Activated CD4-positive, alpha-beta T cell treated with anti-CD3 and anti-CD28 coated beads for 36 hours (primary cell): ENCODE results near the gene OGDHL. TPM values are rescaled to one million over a fixed set of nuclear protein-coding genes. Genes with fewer than 3 reads are reported as not detected.
"Not testable (repeated sequence)": the region's sequence is repeated elsewhere in the genome, so short reads cannot be mapped to it uniquely, and the experiment has no call there.

Experiments
- ATAC-seq: fragments of 200-7000 bp; cut with Tn5 transposase; one replicate; pipeline ENCODE4 v1.10.0; 2021; ENCODE audit warnings: mild to moderate bottlenecking, moderate library complexity
- CTCF ChIA-PET: fragments of 350-600 bp; sonication (Branson Sonifier 250); formaldehyde crosslinking; loops from one replicate; lab custom pipeline; 2021; ENCODE audit warnings: antibody characterized with exemption; lab: Charles Lee
- POLR2A ChIA-PET: fragments of 350-600 bp; sonication (Branson Sonifier 250); formaldehyde crosslinking; loops from one replicate; lab custom pipeline; 2021; ENCODE audit warnings: antibody characterized with exemption, inconsistent platforms; lab: Charles Lee
- DNase-seq: peaks from one replicate; pipeline ENCODE4 v3.0.0-alpha.2; 2020
- H3K27ac Mint-ChIP-seq: one replicate; pipeline ENCODE4 v1.8.0; 2021; ENCODE audit warnings: mixed read lengths
- H3K27me3 Mint-ChIP-seq: one replicate; pipeline ENCODE4 v1.8.0; 2021; ENCODE audit warnings: mixed read lengths
- H3K36me3 Mint-ChIP-seq: one replicate; pipeline ENCODE4 v1.8.0; 2021; ENCODE audit warnings: low read depth, mixed read lengths
- H3K4me1 Mint-ChIP-seq: one replicate; pipeline ENCODE4 v1.8.0; 2021; ENCODE audit warnings: mixed read lengths
- H3K4me3 Mint-ChIP-seq: one replicate; pipeline ENCODE4 v1.8.0; 2021; ENCODE audit warnings: mild to moderate bottlenecking, moderate library complexity, mixed read lengths
- H3K9me3 Mint-ChIP-seq: one replicate; pipeline ENCODE4 v1.8.0; 2021; ENCODE audit warnings: low read depth, mixed read lengths
- intact Hi-C, 2 experiments: fragments of 100-400 bp; cut with DNase I in 1 of 2; cut with micrococcal nuclease in 1 of 2; formaldehyde crosslinking; loops; one replicate each; pipeline versions ENCODE4 v1.14.2 to v1.15.1; 2022 to 2024; cut with DNase I, micrococcal nuclease
- total RNA-seq, 2 experiments: library from RNA; stranded (reverse); gene quantifications; one replicate each; pipeline ENCODE4 v1.2.3, GENCODE V29; 2021

The OGDHL gene
- total RNA-seq, 2 experiments from 2014 or later = 0.44 to 0.73 TPM

- no peak for DNase-seq
- no peaks in the 10 kb centered on the region for H3K27me3 Mint-ChIP-seq
These were observed 25.5 kb downstream of the OGDHL start for GRCh38 chr10:49736564-49737113.

GRCh38 chr10:49735848-49736563 lies 26.1 kb downstream of the OGDHL start:
- ATAC-seq = no peak
- ChIA-PET CTCF (interaction anchor here (0.6 kb wide), 1 partner anchor 317 kb away, joined by 3 read pairs; no protein-coding TSS in a partner anchor), POLR2A (no interaction called here)
- Mint-ChIP-seq H3K4me1 (no peaks in the 10 kb centered on the region), H3K9me3 (no peaks in the 10 kb centered on the region), H3K27me3 (no peaks in the 10 kb centered on the region), H3K4me3 (no peak overlapping the region), H3K36me3 (no peaks in the 10 kb centered on the region), H3K27ac (no peak overlapping the region)
- intact Hi-C loops = no loop called here
- no peak for DNase-seq

More at GRCh38 chr10:49736564-49737113, 25.5 kb downstream of the OGDHL start:
- Mint-ChIP-seq H3K4me1 (no peaks in the 10 kb centered on the region), H3K27ac (no peak overlapping the region), H3K36me3 (no peaks in the 10 kb centered on the region), H3K9me3 (no peaks in the 10 kb centered on the region), H3K4me3 (no peak overlapping the region)
- ATAC-seq = no peak
- ChIA-PET CTCF (interaction anchor here (0.6 kb wide), 1 partner anchor 318 kb away, joined by 3 read pairs; no protein-coding TSS in a partner anchor), POLR2A (no interaction called here)
- intact Hi-C loops = no loop called here

- no peaks in the 10 kb centered on the region for H3K4me1 Mint-ChIP-seq
- H3K27me3 Mint-ChIP-seq = peaks cover 1% of the 10 kb centered on the region
- H3K27ac Mint-ChIP-seq = no peak overlapping the region
- intact Hi-C loops = no loop called here
- H3K36me3 Mint-ChIP-seq = no peaks in the 10 kb centered on the region
- no peak overlapping the region for H3K4me3 Mint-ChIP-seq
- ChIA-PET POLR2A (no interaction called here), CTCF (no interaction called here)
- H3K9me3 Mint-ChIP-seq = peaks cover 1% of the 10 kb centered on the region
- ATAC-seq (no peak), DNase-seq (no peak)
These were observed 27.0 kb downstream of the OGDHL start for GRCh38 chr10:49735161-49735560.

GRCh38 chr10:49734676-49735075 lies 27.4 kb downstream of the OGDHL start:
- POLR2A ChIA-PET = no interaction called here

GRCh38 chr10:49733866-49734265 lies 28.3 kb downstream of the OGDHL start:
- Mint-ChIP-seq H3K36me3 (no peaks in the 10 kb centered on the region), H3K4me3 (no peak overlapping the region), H3K27ac (no peak overlapping the region), H3K27me3 (peaks cover 2% of the 10 kb centered on the region), H3K9me3 (peaks cover 5% of the 10 kb centered on the region), H3K4me1 (no peaks in the 10 kb centered on the region)
- CTCF ChIA-PET = no interaction called here
- intact Hi-C loops = no loop called here
- no peak for DNase-seq
- no peak for ATAC-seq
- POLR2A ChIA-PET = no interaction called here

More at GRCh38 chr10:49734676-49735075, 27.4 kb downstream of the OGDHL start:
- no peak overlapping the region for H3K4me3 Mint-ChIP-seq
- H3K36me3 Mint-ChIP-seq = no peaks in the 10 kb centered on the region
- DNase-seq (no peak), ATAC-seq (no peak)
- no peak overlapping the region for H3K27ac Mint-ChIP-seq
- CTCF ChIA-PET = no interaction called here
- H3K4me1 Mint-ChIP-seq = no peaks in the 10 kb centered on the region
- H3K9me3 Mint-ChIP-seq = peaks cover 5% of the 10 kb centered on the region
- intact Hi-C loops = no loop called here
- peaks cover 2% of the 10 kb centered on the region for H3K27me3 Mint-ChIP-seq

GRCh38 chr10:49726593-49726992 lies 35.5 kb downstream of the OGDHL start:
- ChIA-PET CTCF (no interaction called here), POLR2A (no interaction called here)
- no peak for ATAC-seq
- DNase-seq = no peak
- Mint-ChIP-seq H3K4me1 (no peaks in the 10 kb centered on the region), H3K4me3 (no peak overlapping the region), H3K27me3 (peaks cover 2% of the 10 kb centered on the region), H3K9me3 (peaks cover 17% of the 10 kb centered on the region), H3K36me3 (no peaks in the 10 kb centered on the region), H3K27ac (no peak overlapping the region)
- intact Hi-C loops = no loop called here

- H3K4me3 Mint-ChIP-seq, POLR2A ChIA-PET, DNase-seq, ATAC-seq, H3K36me3 Mint-ChIP-seq, intact Hi-C loops, H3K27ac Mint-ChIP-seq, H3K4me1 Mint-ChIP-seq, H3K9me3 Mint-ChIP-seq, CTCF ChIA-PET: not testable (repeated sequence)
- peaks cover 10% of the 10 kb centered on the region for H3K27me3 Mint-ChIP-seq
These were observed 47.0 kb downstream of the OGDHL start for GRCh38 chr10:49715157-49715556.

GRCh38 chr10:49713266-49713665 lies 48.9 kb downstream of the OGDHL start:
- no peak overlapping the region for H3K4me3 Mint-ChIP-seq
- ChIA-PET POLR2A (no interaction called here), CTCF (no interaction called here)

GRCh38 chr10:49711481-49711880 lies 50.6 kb downstream of the OGDHL start:
- no peak for DNase-seq
- CTCF ChIA-PET = no interaction called here
- no peak overlapping the region for H3K4me3 Mint-ChIP-seq
- no peaks in the 10 kb centered on the region for H3K9me3 Mint-ChIP-seq
- H3K27me3 Mint-ChIP-seq = peaks cover 17% of the 10 kb centered on the region
- no peak overlapping the region for H3K27ac Mint-ChIP-seq
- ATAC-seq = no peak
- H3K4me1 Mint-ChIP-seq = no peaks in the 10 kb centered on the region
- no peaks in the 10 kb centered on the region for H3K36me3 Mint-ChIP-seq
- intact Hi-C loops = no loop called here
- POLR2A ChIA-PET = no interaction called here

More at GRCh38 chr10:49713266-49713665, 48.9 kb downstream of the OGDHL start:
- H3K27ac Mint-ChIP-seq = no peak overlapping the region
- no peaks in the 10 kb centered on the region for H3K4me1 Mint-ChIP-seq
- H3K9me3 Mint-ChIP-seq = no peaks in the 10 kb centered on the region
- H3K36me3 Mint-ChIP-seq = no peaks in the 10 kb centered on the region
- intact Hi-C loops = no loop called here
- H3K27me3 Mint-ChIP-seq = peaks cover 17% of the 10 kb centered on the region
- no peak for ATAC-seq
- no peak for DNase-seq

GRCh38 chr10:49710966-49711365 lies 51.2 kb downstream of the OGDHL start:
- DNase-seq (no peak), ATAC-seq (no peak)
- peaks cover 13% of the 10 kb centered on the region for H3K27me3 Mint-ChIP-seq
- H3K4me1 Mint-ChIP-seq = no peaks in the 10 kb centered on the region
- ChIA-PET POLR2A (no interaction called here), CTCF (interaction anchor here (0.5 to 0.8 kb wide), 2 partner anchors 10 to 23 kb away, joined by 3 read pairs; no protein-coding TSS in a partner anchor)
- H3K27ac Mint-ChIP-seq = no peak overlapping the region
- H3K36me3 Mint-ChIP-seq = no peaks in the 10 kb centered on the region
- intact Hi-C loops = no loop called here
- H3K4me3 Mint-ChIP-seq = no peak overlapping the region
- no peaks in the 10 kb centered on the region for H3K9me3 Mint-ChIP-seq

GRCh38 chr10:49709934-49710333 lies 52.2 kb downstream of the OGDHL start:
- intact Hi-C loops = no loop called here
- DNase-seq (no peak), ATAC-seq (no peak)
- Mint-ChIP-seq H3K4me3 (no peak overlapping the region), H3K36me3 (no peaks in the 10 kb centered on the region), H3K27me3 (peaks cover 13% of the 10 kb centered on the region), H3K27ac (no peak overlapping the region), H3K9me3 (no peaks in the 10 kb centered on the region), H3K4me1 (no peaks in the 10 kb centered on the region)
- CTCF ChIA-PET = no interaction called here
- POLR2A ChIA-PET = no interaction called here

- intact Hi-C loops = no loop called here
- ATAC-seq (no peak), DNase-seq (no peak)
- Mint-ChIP-seq H3K27me3 (peaks cover 17% of the 10 kb centered on the region), H3K27ac (no peak overlapping the region), H3K9me3 (no peaks in the 10 kb centered on the region), H3K4me1 (no peaks in the 10 kb centered on the region), H3K36me3 (no peaks in the 10 kb centered on the region), H3K4me3 (no peak overlapping the region)
- CTCF ChIA-PET = no interaction called here
- POLR2A ChIA-PET = no interaction called here
These were observed 54.5 kb downstream of the OGDHL start for GRCh38 chr10:49707585-49707984.
